Vagina (tissue), 2 donors: ENCODE measurements around the gene PPP1R14C. TPM values are rescaled to one million over a fixed set of nuclear protein-coding genes. Genes with fewer than 3 reads are reported as not detected.

ENCODE experiments used
- DNase-seq, 2 donors: peaks; one replicate each; pipeline ENCODE4 v3.0.0-alpha.2; 2017; ENCODE audit errors: extremely low spot score in 2 of 2
- H3K27ac ChIP-seq: fragments of 200-600 bp; sonication (generic); one replicate; pipeline ENCODE4 v1.5.1; 2019
- H3K27me3 ChIP-seq: fragments of 200-600 bp; sonication (generic); one replicate; pipeline ENCODE4 v1.5.1; 2019
- H3K36me3 ChIP-seq, 2 donors: fragments of 200-600 bp; sonication (generic); one replicate each; pipeline ENCODE4 v1.5.1; 2017 to 2019
- H3K4me1 ChIP-seq: fragments of 200-600 bp; sonication (generic); one replicate; pipeline ENCODE4 v1.5.1; 2019
- H3K4me3 ChIP-seq, 2 donors: fragments of 200-600 bp; sonication (generic); 1 replicate in 1 of 2; 2 replicates in 1 of 2; pipeline ENCODE4 v1.5.1; 2016 to 2019
- H3K9me3 ChIP-seq: fragments of 200-600 bp; sonication (generic); one replicate; pipeline ENCODE4 v1.5.1; 2019
- POLR2A ChIP-seq, 2 donors: fragments of 450-650 bp; IDR thresholded peaks; one replicate each; pipeline ENCODE4 v1.6.1; 2017; ENCODE audit warnings: antibody characterized with exemption in 2 of 2, mild to moderate bottlenecking in 2 of 2, moderate library complexity in 2 of 2
- POLR2AphosphoS5 ChIP-seq, 2 donors: sonication (generic); formaldehyde crosslinking; IDR thresholded peaks; one replicate each; pipeline ENCODE4 v1.9.0; 2017; ENCODE audit warnings: antibody characterized with exemption in 2 of 2, mild to moderate bottlenecking in 2 of 2, low read depth in 1 of 2; ENCODE audit not compliant: insufficient read depth in 1 of 2
- intact Hi-C: fragments of 100-400 bp; cut with DNase I; formaldehyde crosslinking; loops from one replicate; pipeline ENCODE4 v1.15.1; 2023
- total RNA-seq: library from RNA; depleted of rRNA; stranded (reverse); fragments of >200 nt; gene quantifications from one replicate; pipeline ENCODE4 v1.2.3, GENCODE V29; 2016
- TF ChIP-seq, protein P1 (sequence below), 3 experiments: fragments of 450-650 bp in 2 of 3; fragments of 200-600 bp in 1 of 3; sonication (generic) in 1 of 3; IDR thresholded peaks; one replicate each; pipeline ENCODE4 v1.5.1; 2017 to 2019; ENCODE audit warnings: antibody characterized with exemption in 3 of 3, mild to moderate bottlenecking in 2 of 3, moderate library complexity in 2 of 3

Gene PPP1R14C, protein sequence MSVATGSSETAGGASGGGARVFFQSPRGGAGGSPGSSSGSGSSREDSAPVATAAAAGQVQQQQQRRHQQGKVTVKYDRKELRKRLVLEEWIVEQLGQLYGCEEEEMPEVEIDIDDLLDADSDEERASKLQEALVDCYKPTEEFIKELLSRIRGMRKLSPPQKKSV
- total RNA-seq = 23.8 TPM

DNA sequence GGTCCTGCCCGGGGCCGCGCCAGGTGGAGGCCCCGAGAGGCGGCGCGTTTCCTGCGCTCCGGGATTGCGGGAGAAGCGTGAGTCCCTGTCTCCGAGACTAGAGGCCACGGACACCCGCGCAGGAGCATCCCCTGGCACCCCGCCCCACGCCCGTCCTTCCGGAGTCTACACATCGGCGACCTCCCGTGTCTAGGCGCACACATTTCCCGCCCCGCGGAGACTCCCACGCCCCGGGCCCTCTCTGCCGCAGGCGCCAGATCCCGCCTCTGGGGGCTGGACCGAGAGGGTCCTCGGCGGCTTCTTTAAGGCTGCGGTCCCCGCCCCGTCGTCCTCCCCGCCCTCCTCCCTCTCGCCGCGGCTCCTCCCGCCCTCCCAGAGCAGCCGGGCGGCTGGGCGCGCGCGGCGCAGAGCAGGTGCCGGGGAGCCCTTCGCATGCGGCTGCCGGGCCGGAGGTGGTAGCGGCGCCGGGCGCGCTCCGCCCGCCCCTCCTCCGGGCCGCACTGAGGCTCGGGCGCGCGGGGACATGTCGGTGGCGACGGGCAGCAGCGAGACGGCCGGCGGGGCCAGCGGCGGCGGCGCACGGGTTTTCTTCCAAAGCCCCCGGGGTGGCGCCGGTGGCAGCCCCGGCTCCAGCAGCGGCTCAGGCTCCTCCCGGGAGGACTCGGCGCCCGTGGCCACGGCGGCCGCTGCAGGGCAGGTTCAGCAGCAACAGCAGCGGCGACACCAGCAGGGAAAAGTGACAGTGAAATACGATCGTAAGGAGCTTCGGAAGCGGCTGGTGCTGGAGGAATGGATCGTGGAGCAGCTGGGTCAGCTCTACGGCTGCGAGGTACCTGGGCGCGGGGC is at the start of gene PPP1R14C:
TSS of gene PPP1R14C (plus strand) at position 375 of the 846 bp plus-strand sequence. CDS start at position 524, 149 bp downstream.
- H3K36me3 ChIP-seq = no peaks in the 10 kb centered on the region
- H3K4me3 ChIP-seq = peak within 1 kb of the TSS; percentile 44 to 52
- no peak for TF ChIP-seq POLR2AphosphoS5 (IDR thresholded peaks at IDR 0.05; ENCODE audit: insufficient read depth in 1 of 2, low read depth in 1 of 2)
- TF ChIP-seq POLR2A (IDR thresholded peaks at IDR 0.05) = no peak
- TF ChIP-seq, protein P1, sequence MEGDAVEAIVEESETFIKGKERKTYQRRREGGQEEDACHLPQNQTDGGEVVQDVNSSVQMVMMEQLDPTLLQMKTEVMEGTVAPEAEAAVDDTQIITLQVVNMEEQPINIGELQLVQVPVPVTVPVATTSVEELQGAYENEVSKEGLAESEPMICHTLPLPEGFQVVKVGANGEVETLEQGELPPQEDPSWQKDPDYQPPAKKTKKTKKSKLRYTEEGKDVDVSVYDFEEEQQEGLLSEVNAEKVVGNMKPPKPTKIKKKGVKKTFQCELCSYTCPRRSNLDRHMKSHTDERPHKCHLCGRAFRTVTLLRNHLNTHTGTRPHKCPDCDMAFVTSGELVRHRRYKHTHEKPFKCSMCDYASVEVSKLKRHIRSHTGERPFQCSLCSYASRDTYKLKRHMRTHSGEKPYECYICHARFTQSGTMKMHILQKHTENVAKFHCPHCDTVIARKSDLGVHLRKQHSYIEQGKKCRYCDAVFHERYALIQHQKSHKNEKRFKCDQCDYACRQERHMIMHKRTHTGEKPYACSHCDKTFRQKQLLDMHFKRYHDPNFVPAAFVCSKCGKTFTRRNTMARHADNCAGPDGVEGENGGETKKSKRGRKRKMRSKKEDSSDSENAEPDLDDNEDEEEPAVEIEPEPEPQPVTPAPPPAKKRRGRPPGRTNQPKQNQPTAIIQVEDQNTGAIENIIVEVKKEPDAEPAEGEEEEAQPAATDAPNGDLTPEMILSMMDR (IDR thresholded peaks at IDR 0.05) = no peak
- peaks cover 23% of the 10 kb centered on the region for H3K4me1 ChIP-seq
- peaks cover 10% of the 10 kb centered on the region for H3K27me3 ChIP-seq
- DNase-seq = no peak
- H3K9me3 ChIP-seq = no peaks in the 10 kb centered on the region
- H3K27ac ChIP-seq = peak within 1 kb of the TSS; percentile 11
- intact Hi-C loops = no loop called here

DNA sequence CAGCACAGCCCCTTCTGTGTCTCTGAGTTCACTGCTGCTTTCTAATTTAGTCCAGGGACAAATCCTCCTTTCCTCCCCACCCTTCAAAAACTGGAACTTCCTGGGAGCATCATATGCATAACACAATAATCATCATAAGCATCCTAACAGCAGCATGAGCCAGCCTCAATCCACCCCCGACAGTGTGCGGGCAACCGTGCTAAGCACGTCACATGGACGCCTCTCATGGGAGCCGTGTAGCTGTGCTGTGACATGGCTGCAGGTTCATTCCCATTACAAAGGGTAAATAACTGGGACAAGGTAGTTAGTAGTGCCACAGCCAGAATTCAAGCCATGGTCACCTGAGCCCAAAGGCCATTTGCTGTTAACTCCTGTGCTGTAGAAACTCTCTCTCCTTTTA is 49.4 kb upstream of the PPP1R14C start:
- H3K36me3 ChIP-seq = no peaks in the 10 kb centered on the region
- TF ChIP-seq POLR2AphosphoS5 (IDR thresholded peaks at IDR 0.05; ENCODE audit: insufficient read depth in 1 of 2, low read depth in 1 of 2) (no peak), POLR2A (IDR thresholded peaks at IDR 0.05) (no peak)
- TF ChIP-seq, protein P1 (IDR thresholded peaks at IDR 0.05) = no peak
- H3K4me1 ChIP-seq = no peaks in the 10 kb centered on the region
- no peaks in the 10 kb centered on the region for H3K27me3 ChIP-seq
- no peaks in the 10 kb centered on the region for H3K9me3 ChIP-seq
- DNase-seq = no peak
- no peak overlapping the region for H3K4me3 ChIP-seq
- no peak overlapping the region for H3K27ac ChIP-seq
- intact Hi-C loops = no loop called here

DNA sequence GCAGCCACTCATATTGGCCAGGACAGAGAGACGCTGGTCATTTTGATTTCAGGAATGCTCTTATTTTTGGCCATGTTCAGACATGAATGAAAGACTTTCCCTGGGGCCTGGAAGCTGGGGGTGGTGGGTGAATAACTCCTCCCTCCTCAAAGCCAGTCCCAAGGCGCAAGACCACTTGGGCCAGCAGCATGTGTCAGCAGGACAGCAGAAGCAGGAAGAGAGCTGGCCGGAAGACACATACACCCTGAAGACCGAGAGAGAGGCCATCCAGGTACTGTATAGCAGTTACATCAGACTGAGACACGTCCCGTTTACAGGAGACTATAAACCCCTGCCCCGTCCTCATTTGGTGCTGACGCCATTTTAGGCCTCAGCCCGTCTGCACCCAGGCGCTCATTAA is 44.7 kb upstream of the PPP1R14C start:
- Histone ChIP-seq H3K27me3 (no peaks in the 10 kb centered on the region), H3K27ac (no peak overlapping the region), H3K4me3 (no peak overlapping the region), H3K36me3 (no peaks in the 10 kb centered on the region), H3K9me3 (no peaks in the 10 kb centered on the region), H3K4me1 (no peaks in the 10 kb centered on the region)
- no peak for TF ChIP-seq POLR2AphosphoS5 (IDR thresholded peaks at IDR 0.05; ENCODE audit: insufficient read depth in 1 of 2, low read depth in 1 of 2)
- intact Hi-C loops = no loop called here
- DNase-seq = no peak

DNA sequence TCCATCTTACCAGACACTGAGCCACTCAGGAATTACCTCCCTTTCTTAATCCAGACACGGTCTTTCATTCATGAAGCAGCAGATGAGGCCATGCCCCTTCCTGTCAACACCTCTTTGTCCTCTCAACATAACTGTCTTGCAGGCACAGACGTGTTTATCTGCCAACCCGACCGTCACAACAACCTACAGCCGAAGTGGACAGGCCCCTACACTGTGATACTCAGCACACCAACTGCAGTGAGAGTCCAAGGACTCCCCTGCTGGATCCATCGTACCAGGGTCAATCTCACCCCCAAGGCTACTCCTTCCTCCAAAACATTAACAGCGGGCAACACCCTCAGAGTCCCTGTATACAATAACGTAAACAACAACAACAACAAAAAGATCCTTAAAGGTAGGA is 43.3 kb upstream of the PPP1R14C start:
- Histone ChIP-seq H3K36me3 (no peaks in the 10 kb centered on the region), H3K27ac (no peak overlapping the region), H3K4me3 (no peak overlapping the region), H3K27me3 (no peaks in the 10 kb centered on the region), H3K9me3 (no peaks in the 10 kb centered on the region), H3K4me1 (no peaks in the 10 kb centered on the region)
- no peak for TF ChIP-seq POLR2A (IDR thresholded peaks at IDR 0.05)
- TF ChIP-seq POLR2AphosphoS5 (IDR thresholded peaks at IDR 0.05; ENCODE audit: insufficient read depth in 1 of 2, low read depth in 1 of 2) = no peak
- TF ChIP-seq, protein P1 (IDR thresholded peaks at IDR 0.05) = no peak
- no peak for DNase-seq
- intact Hi-C loops = no loop called here

DNA sequence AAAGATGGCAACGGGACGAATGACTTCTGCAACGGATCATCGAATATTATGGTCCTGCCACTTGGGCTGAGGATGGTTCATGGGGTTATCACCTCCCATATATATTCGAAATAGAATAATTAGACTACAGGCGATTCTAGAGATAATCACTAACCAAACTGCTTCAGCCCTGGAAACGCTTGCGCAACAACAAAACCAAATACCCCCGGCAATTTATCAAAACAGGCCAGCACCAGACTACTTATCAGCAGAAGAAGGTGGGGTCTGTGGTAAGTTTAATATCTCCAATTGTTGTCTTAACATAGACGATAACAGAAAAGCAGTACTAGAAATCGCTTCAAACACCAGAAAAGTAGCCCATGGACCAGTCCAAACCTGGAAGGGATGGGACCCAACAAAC is 42.9 kb upstream of the PPP1R14C start:
- DNase-seq = no peak
- no peak overlapping the region for H3K4me3 ChIP-seq
- H3K27me3 ChIP-seq = no peaks in the 10 kb centered on the region
- TF ChIP-seq POLR2A (IDR thresholded peaks at IDR 0.05) = no peak
- TF ChIP-seq POLR2AphosphoS5 (IDR thresholded peaks at IDR 0.05; ENCODE audit: insufficient read depth in 1 of 2, low read depth in 1 of 2) = no peak
- TF ChIP-seq, protein P1 (IDR thresholded peaks at IDR 0.05) = no peak
- intact Hi-C loops = no loop called here
- H3K9me3 ChIP-seq = no peaks in the 10 kb centered on the region
- H3K4me1 ChIP-seq = no peaks in the 10 kb centered on the region
- H3K36me3 ChIP-seq = no peaks in the 10 kb centered on the region
- no peak overlapping the region for H3K27ac ChIP-seq
